CD4-positive, alpha-beta T cell (primary cell): ENCODE data around the gene PPP1R9A. TPM values are rescaled to one million over a fixed set of nuclear protein-coding genes. Genes with fewer than 3 reads are reported as not detected.

ENCODE experiments used
- ATAC-seq: fragments of 200-7000 bp; cut with Tn5 transposase; one replicate; pipeline ENCODE4 v1.10.0; 2022; ENCODE audit warnings: mild to moderate bottlenecking; ENCODE audit not compliant: poor library complexity
- CTCF ChIA-PET: fragments of 350-600 bp; sonication (Branson Sonifier 250); formaldehyde crosslinking; loops from one replicate; lab custom pipeline; 2021; ENCODE audit warnings: antibody characterized with exemption, inconsistent platforms; lab: Charles Lee
- POLR2A ChIA-PET: fragments of 350-600 bp; sonication (Branson Sonifier 250); formaldehyde crosslinking; loops from one replicate; lab custom pipeline; 2021; ENCODE audit warnings: antibody characterized with exemption, inconsistent platforms; lab: Charles Lee
- DNase-seq, 14 experiments: peaks; one replicate each; pipeline ENCODE4 v3.0.0-alpha.2; 2013 to 2020; ENCODE audit warnings: mixed read lengths in 2 of 14
- H3K27ac ChIP-seq, 2 donors: one replicate each; pipeline versions ENCODE4 v1.5.1 to v1.7.0; 2013; ENCODE audit warnings: low read length in 2 of 2, low read depth in 1 of 2, mild to moderate bottlenecking in 1 of 2
- H3K27me3 ChIP-seq, 2 experiments: 1 replicate in 1 of 2; 2 replicates in 1 of 2; pipeline versions ENCODE4 v1.6.1 to v1.7.0; 2013; ENCODE audit warnings: low read length in 2 of 2, control low read depth in 1 of 2, mild to moderate bottlenecking in 1 of 2, moderate library complexity in 1 of 2; ENCODE audit not compliant: insufficient read depth in 2 of 2, control insufficient read depth in 1 of 2
- H3K36me3 ChIP-seq: one replicate; pipeline ENCODE4 v1.6.1; 2013; ENCODE audit warnings: low read length, control low read depth; ENCODE audit not compliant: insufficient read depth
- H3K4me1 ChIP-seq: one replicate; pipeline ENCODE4 v1.6.1; 2013; ENCODE audit warnings: low read length, control low read depth; ENCODE audit not compliant: insufficient read depth
- H3K4me3 ChIP-seq: one replicate; pipeline ENCODE4 v1.5.1; 2013; ENCODE audit warnings: mild to moderate bottlenecking, low read length, moderate library complexity
- H3K9me3 ChIP-seq, 2 experiments: 1 replicate in 1 of 2; 2 replicates in 1 of 2; pipeline versions ENCODE4 v1.6.1 to v1.7.0; 2013; ENCODE audit warnings: low read length in 2 of 2, mild to moderate bottlenecking in 2 of 2, control low read depth in 1 of 2, moderate library complexity in 1 of 2; ENCODE audit not compliant: control insufficient read depth in 1 of 2, insufficient read depth in 1 of 2
- H3K27ac Mint-ChIP-seq: one replicate; pipeline ENCODE4 v1.8.0; 2020; ENCODE audit warnings: mixed read lengths
- H3K27me3 Mint-ChIP-seq: one replicate; pipeline ENCODE4 v1.8.0; 2021; ENCODE audit warnings: mixed read lengths
- H3K36me3 Mint-ChIP-seq: one replicate; pipeline ENCODE4 v1.8.0; 2021; ENCODE audit warnings: low read depth, mixed read lengths
- H3K4me1 Mint-ChIP-seq: one replicate; pipeline ENCODE4 v1.8.0; 2021; ENCODE audit warnings: low read depth, mixed read lengths
- H3K4me3 Mint-ChIP-seq: one replicate; pipeline ENCODE4 v1.8.0; 2020; ENCODE audit warnings: mild to moderate bottlenecking, mixed read lengths
- H3K9me3 Mint-ChIP-seq: one replicate; pipeline ENCODE4 v1.8.0; 2020; ENCODE audit warnings: mixed read lengths
- CTCF ChIP-seq: fragments of 200-600 bp; IDR thresholded peaks from one replicate; pipeline ENCODE4 v1.8.0; 2022; ENCODE audit warnings: antibody characterized with exemption, mild to moderate bottlenecking
- intact Hi-C, 2 experiments: fragments of 100-400 bp; cut with DNase I in 1 of 2; cut with micrococcal nuclease in 1 of 2; formaldehyde crosslinking; loops; one replicate each; pipeline versions ENCODE4 v1.15.1 to v1.9.0; 2023 to 2025; cut with DNase I, micrococcal nuclease
- total RNA-seq, 174 experiments: library from RNA in 2 of 174; stranded (reverse) in 2 of 174; gene quantifications; one replicate each; pipeline ENCODE4 v1.2.3 and lab custom pipeline; 2021 to 2026

PPP1R9A gene
- total RNA-seq, 2 experiments from 2014 or later = not detected

GRCh38 chr7:95052566-95053094 lies 145.2 kb downstream of the PPP1R9A start:
- Mint-ChIP-seq H3K4me1 (no peaks in the 10 kb centered on the region), H3K36me3 (no peaks in the 10 kb centered on the region), H3K9me3 (no peaks in the 10 kb centered on the region), H3K4me3 (no peak overlapping the region), H3K27ac (no peak overlapping the region), H3K27me3 (no peaks in the 10 kb centered on the region)
- TF ChIP-seq CTCF = no peak
- H3K36me3 ChIP-seq = no peaks in the 10 kb centered on the region
- no peak overlapping the region for H3K4me3 ChIP-seq
- no peaks in the 10 kb centered on the region for H3K9me3 ChIP-seq
- ATAC-seq (no peak), DNase-seq (no peak)
- H3K27ac ChIP-seq = no peak overlapping the region
- ChIA-PET CTCF (no interaction called here), POLR2A (no interaction called here)
- H3K4me1 ChIP-seq = no peaks in the 10 kb centered on the region
- intact Hi-C loops = no loop called here
- no peaks in the 10 kb centered on the region for H3K27me3 ChIP-seq

- no peak for TF ChIP-seq CTCF
- DNase-seq (no peak), ATAC-seq (no peak)
- POLR2A ChIA-PET = no interaction called here
- Histone ChIP-seq H3K27ac (no peak overlapping the region), H3K36me3 (no peaks in the 10 kb centered on the region), H3K4me3 (no peak overlapping the region), H3K4me1 (no peaks in the 10 kb centered on the region), H3K27me3 (no peaks in the 10 kb centered on the region), H3K9me3 (no peaks in the 10 kb centered on the region)
- no peaks in the 10 kb centered on the region for H3K36me3 Mint-ChIP-seq
- intact Hi-C loops = no loop called here
- CTCF ChIA-PET = interaction anchor here (1.3 kb wide), 1 partner anchor 19 kb away, joined by 4 read pairs; no protein-coding TSS in a partner anchor
- no peaks in the 10 kb centered on the region for H3K9me3 Mint-ChIP-seq
- no peak overlapping the region for H3K4me3 Mint-ChIP-seq
- no peaks in the 10 kb centered on the region for H3K4me1 Mint-ChIP-seq
- H3K27me3 Mint-ChIP-seq = no peaks in the 10 kb centered on the region
- no peak overlapping the region for H3K27ac Mint-ChIP-seq
These were observed 147.0 kb downstream of the PPP1R9A start for GRCh38 chr7:95054386-95054785.

GRCh38 chr7:95055295-95055694 lies 147.9 kb downstream of the PPP1R9A start:
- Mint-ChIP-seq H3K9me3 (no peaks in the 10 kb centered on the region), H3K27me3 (no peaks in the 10 kb centered on the region), H3K4me3 (no peak overlapping the region), H3K36me3 (no peaks in the 10 kb centered on the region), H3K4me1 (no peaks in the 10 kb centered on the region), H3K27ac (no peak overlapping the region)
- no peak for TF ChIP-seq CTCF
- CTCF ChIA-PET = interaction anchor here (1.3 kb wide), 1 partner anchor 18 kb away, joined by 4 read pairs; no protein-coding TSS in a partner anchor
- POLR2A ChIA-PET = no interaction called here
- intact Hi-C loops = no loop called here
- Histone ChIP-seq H3K36me3 (no peaks in the 10 kb centered on the region), H3K27me3 (no peaks in the 10 kb centered on the region), H3K4me1 (no peaks in the 10 kb centered on the region), H3K4me3 (no peak overlapping the region), H3K9me3 (no peaks in the 10 kb centered on the region), H3K27ac (no peak overlapping the region)
- DNase-seq (no peak), ATAC-seq (no peak)
